Ovary (tissue), 9 donors: ENCODE measurements around the gene TBC1D2. TPM values are rescaled to one million over a fixed set of nuclear protein-coding genes. Genes with fewer than 3 reads are reported as not detected.

Experiments
- DNase-seq, 5 donors: peaks; one replicate each; pipeline ENCODE4 v3.0.0-alpha.2; 2019 to 2020
- H3K27ac ChIP-seq, 2 donors: fragments of 200-600 bp; one replicate each; pipeline versions ENCODE4 v1.5.1 to v1.8.0; 2019 to 2022
- H3K27me3 ChIP-seq: fragments of 200-600 bp; one replicate; pipeline ENCODE4 v1.8.0; 2022
- H3K36me3 ChIP-seq: fragments of 200-600 bp; sonication (generic); one replicate; pipeline ENCODE4 v1.5.1; 2019
- H3K4me1 ChIP-seq: one replicate; pipeline ENCODE4 v1.8.1; 2013; ENCODE audit warnings: mild to moderate bottlenecking, moderate library complexity; ENCODE audit not compliant: insufficient read depth
- H3K4me3 ChIP-seq: fragments of 200-600 bp; sonication (generic); one replicate; pipeline ENCODE4 v1.5.1; 2017
- H3K9me3 ChIP-seq, 2 donors: fragments of 200-600 bp in 1 of 2; sonication (generic) in 1 of 2; one replicate each; pipeline versions ENCODE4 v1.5.1 to v1.8.1; 2013 to 2019; ENCODE audit warnings: mild to moderate bottlenecking in 1 of 2, moderate library complexity in 1 of 2
- EP300 ChIP-seq: sonication (generic); formaldehyde crosslinking; IDR thresholded peaks from one replicate; pipeline ENCODE4 v1.6.1; 2017; ENCODE audit warnings: antibody characterized with exemption
- POLR2A ChIP-seq: fragments of 450-650 bp; IDR thresholded peaks from one replicate; pipeline ENCODE4 v1.6.1; 2017; ENCODE audit warnings: antibody characterized with exemption, mild to moderate bottlenecking, moderate library complexity
- WGBS, 3 donors: extraction: QIAGEN DNeasy Blood & Tissue Kit in 1 of 3; methylation state at CpG; one replicate each; pipeline versions ENCODE4 v1.1.5 to v1.1.7; 2013 to 2017; 5-methylcytosine and 5-hydroxymethylcytosine counted together
- intact Hi-C, 4 donors: fragments of 100-400 bp; cut with DNase I; formaldehyde crosslinking; loops; one replicate each; pipeline versions ENCODE4 v1.11.0 to v1.15.1; 2022 to 2023
- polyA plus RNA-seq, 2 donors: library from polyadenylated mRNA; stranded (reverse); fragments of 200-250 nt in 1 of 2; fragments of 350-450 nt in 1 of 2; fragmentation: Illumina TruSeq in 1 of 2; extraction: RNeasy Lipid Tissue Mini Kit (QIAGEN cat#74804) in 1 of 2; gene quantifications; one replicate each; pipeline ENCODE4 v1.2.3, GENCODE V29; 2013 to 2014
- total RNA-seq, 7 donors: library from RNA; depleted of rRNA in 2 of 7; stranded (reverse); fragments of >200 nt in 2 of 7; fragmentation: NEBNext Ultra II Directional in 3 of 7; extraction: Animal tissue kit (Norgen Biotek cat#: 25700) in 3 of 7; gene quantifications; one replicate each; pipeline versions ENCODE4 v1.1.0 to v1.2.4, GENCODE V29; 2016 to 2023
- TF ChIP-seq, protein P1 (sequence below), 3 donors: fragments of 450-650 bp in 2 of 3; fragments of 200-600 bp in 1 of 3; IDR thresholded peaks; one replicate each; pipeline versions ENCODE4 v1.5.1 to v1.8.0; 2016 to 2022; ENCODE audit warnings: antibody characterized with exemption in 3 of 3, mild to moderate bottlenecking in 1 of 3
- donor health status: DM: no; HTN: no; CAD: no; lungs with moderate emphysema.
- donor health status: DM: no; HTN: no; CAD: no.
- donor health status: Bipolar disorder and iron deficiency.
- donor health status: DM: yes; HTN: yes; CAD: no.
- donor health status: DM: no; HTN: no; CAD: no.
- donor health status: DM: yes; HTN: yes; CAD: no.

The TBC1D2 gene
- total and polyA plus RNA-seq, 9 donors = 1.7 to 11.3 (median 4.4) TPM

- H3K9me3 ChIP-seq = no peaks in the 10 kb centered on the region
- DNase-seq = no peak
- intact Hi-C loops = no loop called here
- no peak overlapping the region for H3K27ac ChIP-seq
- TF ChIP-seq POLR2A (no peak), EP300 (no peak)
- TF ChIP-seq, protein P1, sequence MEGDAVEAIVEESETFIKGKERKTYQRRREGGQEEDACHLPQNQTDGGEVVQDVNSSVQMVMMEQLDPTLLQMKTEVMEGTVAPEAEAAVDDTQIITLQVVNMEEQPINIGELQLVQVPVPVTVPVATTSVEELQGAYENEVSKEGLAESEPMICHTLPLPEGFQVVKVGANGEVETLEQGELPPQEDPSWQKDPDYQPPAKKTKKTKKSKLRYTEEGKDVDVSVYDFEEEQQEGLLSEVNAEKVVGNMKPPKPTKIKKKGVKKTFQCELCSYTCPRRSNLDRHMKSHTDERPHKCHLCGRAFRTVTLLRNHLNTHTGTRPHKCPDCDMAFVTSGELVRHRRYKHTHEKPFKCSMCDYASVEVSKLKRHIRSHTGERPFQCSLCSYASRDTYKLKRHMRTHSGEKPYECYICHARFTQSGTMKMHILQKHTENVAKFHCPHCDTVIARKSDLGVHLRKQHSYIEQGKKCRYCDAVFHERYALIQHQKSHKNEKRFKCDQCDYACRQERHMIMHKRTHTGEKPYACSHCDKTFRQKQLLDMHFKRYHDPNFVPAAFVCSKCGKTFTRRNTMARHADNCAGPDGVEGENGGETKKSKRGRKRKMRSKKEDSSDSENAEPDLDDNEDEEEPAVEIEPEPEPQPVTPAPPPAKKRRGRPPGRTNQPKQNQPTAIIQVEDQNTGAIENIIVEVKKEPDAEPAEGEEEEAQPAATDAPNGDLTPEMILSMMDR (IDR thresholded peaks at IDR 0.05) = no peak
- peaks cover 1% of the 10 kb centered on the region for H3K4me1 ChIP-seq
- no peaks in the 10 kb centered on the region for H3K36me3 ChIP-seq
- WGBS, 3 donors = 86 to 90% (median 89%) methylated on average over 13 of the region's 13 CpGs
- H3K4me3 ChIP-seq = no peak overlapping the region
- no peaks in the 10 kb centered on the region for H3K27me3 ChIP-seq
These were observed 47.6 kb upstream of the TBC1D2 start for GRCh38 chr9:98302938-98303632.

GRCh38 chr9:98302150-98302549 is 46.7 kb upstream of the TBC1D2 start:
- 26 to 34% (median 31%) methylated on average over 5 of the region's 5 CpGs for WGBS, 3 donors
- Histone ChIP-seq H3K27ac (no peak overlapping the region), H3K36me3 (no peaks in the 10 kb centered on the region), H3K4me3 (no peak overlapping the region), H3K4me1 (peaks cover 1% of the 10 kb centered on the region), H3K27me3 (no peaks in the 10 kb centered on the region), H3K9me3 (no peaks in the 10 kb centered on the region)
- TF ChIP-seq EP300 = no peak
- TF ChIP-seq, protein P1 (IDR thresholded peaks at IDR 0.05) = no peak
- no peak for TF ChIP-seq POLR2A
- intact Hi-C loops = no loop called here
- DNase-seq = no peak

- WGBS, 3 donors = 85 to 88% (median 88%) methylated on average over 3 of the region's 3 CpGs
- no peaks in the 10 kb centered on the region for H3K27me3 ChIP-seq
- TF ChIP-seq, protein P1 (IDR thresholded peaks at IDR 0.05) = no peak
- TF ChIP-seq EP300 (no peak), POLR2A (no peak)
- H3K4me3 ChIP-seq = no peak overlapping the region
- H3K9me3 ChIP-seq = no peaks in the 10 kb centered on the region
- H3K36me3 ChIP-seq = no peaks in the 10 kb centered on the region
- no peak overlapping the region for H3K27ac ChIP-seq
- DNase-seq = no peak
- peaks cover 1% of the 10 kb centered on the region for H3K4me1 ChIP-seq
- intact Hi-C loops = no loop called here
These were observed 45.2 kb upstream of the TBC1D2 start for GRCh38 chr9:98300611-98301010.

GRCh38 chr9:98298476-98298875 is 43.0 kb upstream of the TBC1D2 start:
- no peak for TF ChIP-seq POLR2A
- TF ChIP-seq, protein P1 (IDR thresholded peaks at IDR 0.05) = no peak
- TF ChIP-seq EP300 = no peak
- Histone ChIP-seq H3K36me3 (no peaks in the 10 kb centered on the region), H3K27me3 (no peaks in the 10 kb centered on the region), H3K4me3 (no peak overlapping the region), H3K27ac (no peak overlapping the region), H3K9me3 (no peaks in the 10 kb centered on the region), H3K4me1 (peaks cover 1% of the 10 kb centered on the region)
- DNase-seq = no peak
- intact Hi-C loops = no loop called here
